NCI-H446 treated with DMSO at 0.1 percent for 48 hours (cell line): ENCODE measurements around the gene EDA.

Source experiments
- DNase-seq: peaks from one replicate; lab custom pipeline; 2025; lab: John Stamatoyannopoulos, UW

The EDA gene

DNA sequence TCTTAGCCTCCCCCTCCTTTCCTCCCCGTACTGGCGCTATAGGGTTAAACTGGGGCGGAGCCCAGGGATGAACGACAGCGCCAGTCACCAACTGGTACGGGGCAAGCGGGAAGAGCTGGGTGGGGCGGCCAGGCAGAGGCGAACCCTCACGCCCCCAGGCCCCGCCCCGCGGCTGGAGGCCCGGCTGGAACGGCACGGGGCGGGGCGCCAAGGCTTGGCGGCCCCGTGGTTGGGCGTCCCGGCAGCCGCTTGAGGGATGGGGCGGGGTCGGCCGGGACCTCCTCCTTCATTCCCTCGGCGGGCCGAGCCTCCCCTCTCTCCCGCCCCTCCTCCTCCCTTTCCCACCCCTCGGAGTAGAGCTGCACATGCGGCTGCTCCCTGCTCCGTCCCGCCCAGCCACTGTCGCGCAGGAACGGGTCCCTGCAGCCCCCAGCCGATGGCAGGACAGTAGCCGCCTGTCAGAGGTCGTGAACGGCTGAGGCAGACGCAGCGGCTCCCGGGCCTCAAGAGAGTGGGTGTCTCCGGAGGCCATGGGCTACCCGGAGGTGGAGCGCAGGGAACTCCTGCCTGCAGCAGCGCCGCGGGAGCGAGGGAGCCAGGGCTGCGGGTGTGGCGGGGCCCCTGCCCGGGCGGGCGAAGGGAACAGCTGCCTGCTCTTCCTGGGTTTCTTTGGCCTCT, at the start of gene EDA:
Gene EDA, plus strand, starts transcription at position 335 of the 678 bp plus-strand sequence.
- peak; percentile 84 for DNase-seq

- no peak for DNase-seq
Observed at GRCh38 chrX:69568828-69569227, 47.1 kb upstream of the EDA start.

DNA sequence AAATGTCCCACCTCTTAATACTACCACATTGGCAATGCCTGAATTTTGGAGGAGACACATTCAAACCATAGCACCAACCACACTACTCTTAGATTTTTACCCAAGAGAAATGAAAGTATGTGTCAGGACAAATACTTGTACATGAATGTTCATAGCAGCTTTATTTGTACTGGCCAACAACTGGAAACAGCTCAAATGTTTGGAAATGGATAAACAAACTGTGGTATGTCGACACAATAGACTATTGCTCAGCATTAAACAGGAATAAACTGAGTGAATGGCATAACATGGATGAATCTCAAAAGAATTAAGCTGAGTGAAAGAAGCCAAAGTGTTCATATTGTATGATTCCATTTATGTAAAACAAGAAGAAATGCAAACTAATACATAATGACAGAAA, 18.5 kb upstream of the EDA start:
- DNase-seq, result no peak

- no peak for DNase-seq
Observed at GRCh38 chrX:69600182-69600581, 15.7 kb upstream of the EDA start.

DNA sequence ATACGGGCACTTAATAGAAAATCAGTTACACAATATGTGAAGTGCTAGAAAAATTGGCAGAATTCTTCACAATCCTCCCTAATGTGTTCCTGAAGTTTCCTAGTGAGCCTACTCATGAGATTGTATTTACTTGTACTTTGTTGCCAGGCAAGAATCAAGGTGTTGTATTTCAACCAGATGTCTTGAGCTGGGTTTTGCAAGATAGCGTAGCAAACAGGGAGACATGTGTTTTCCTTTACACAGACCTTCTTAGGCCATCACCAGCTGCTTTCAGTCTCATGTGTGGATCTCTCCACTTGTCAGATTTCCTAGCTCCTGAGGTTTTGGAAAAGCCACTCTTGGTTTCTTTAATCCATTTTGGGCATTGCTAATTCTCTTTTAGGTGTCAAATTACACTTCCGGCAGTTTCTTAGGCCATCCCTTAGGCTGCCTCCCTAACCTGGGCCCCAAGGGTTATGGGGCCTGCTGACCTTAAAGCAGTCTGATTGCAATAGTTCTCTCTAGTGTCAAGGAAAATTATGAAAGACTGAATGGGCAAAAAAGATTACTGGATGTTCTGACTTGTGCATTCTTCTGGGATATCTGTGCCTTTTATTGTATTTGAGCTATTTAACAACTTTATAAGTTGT, 12.2 kb upstream of the EDA start:
- no peak for DNase-seq

GRCh38 chrX:69605521-69605920, 10.4 kb upstream of the EDA start:
- no peak for DNase-seq

DNA sequence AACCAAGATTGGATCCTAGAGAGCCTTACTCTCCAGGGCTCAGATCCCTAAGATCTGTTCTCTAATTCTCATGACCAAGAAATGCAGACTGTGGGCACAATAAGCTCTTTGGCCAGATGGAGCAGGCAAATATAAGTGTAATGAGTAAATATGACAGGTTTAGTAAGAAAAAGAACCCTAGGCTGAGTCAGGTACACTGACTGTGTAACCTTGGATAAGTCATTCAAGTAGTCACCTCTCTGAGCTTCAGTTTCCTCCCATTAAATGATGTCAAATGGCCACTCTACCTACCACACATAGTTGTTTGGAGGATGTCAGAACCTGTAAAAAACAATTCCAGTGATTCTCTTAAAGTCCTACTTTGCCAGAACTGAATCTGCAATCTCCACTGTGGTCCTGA, 8.3 kb upstream of the EDA start:
- no peak for DNase-seq

DNA sequence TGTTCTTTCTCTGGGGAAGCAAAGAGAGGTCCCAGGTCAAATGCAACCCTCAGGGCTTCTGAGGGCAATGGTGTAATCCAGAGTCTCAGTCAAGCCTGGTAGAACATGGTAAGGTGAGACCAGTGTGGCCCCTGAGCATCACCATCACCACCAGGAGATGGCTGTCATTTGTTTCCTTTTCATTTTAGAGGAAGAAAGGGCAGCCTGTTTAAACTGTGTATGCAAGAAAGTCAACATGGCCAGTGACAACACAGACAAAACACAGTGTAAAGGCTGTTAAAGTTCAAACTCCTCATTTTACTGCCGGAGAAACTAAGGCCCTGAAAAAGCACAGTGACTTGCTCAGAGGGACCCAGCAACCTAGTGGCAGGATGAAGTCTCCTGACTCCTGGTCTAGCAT, 2.0 kb upstream of the EDA start:
- no peak for DNase-seq

DNA sequence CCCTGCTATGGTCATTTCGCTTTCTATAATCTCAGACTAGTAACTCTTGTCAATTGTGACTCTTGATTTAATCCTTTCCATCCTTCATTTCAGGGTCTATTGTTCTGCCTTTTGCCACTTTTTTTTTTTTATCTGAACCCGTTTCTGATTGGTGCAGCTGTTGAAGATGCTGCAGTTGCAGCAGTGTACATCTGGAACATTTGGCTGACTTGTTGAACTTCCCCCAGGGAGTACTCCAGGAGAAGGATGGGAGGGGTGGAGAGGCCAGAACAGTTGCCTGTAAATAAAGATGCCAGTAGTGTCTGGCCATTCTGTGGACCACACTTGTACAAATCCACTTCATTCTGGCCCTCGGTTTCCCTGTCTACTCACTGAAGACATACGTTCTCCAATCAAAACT, 1.0 kb upstream of the EDA start:
- DNase-seq, result no peak

DNA sequence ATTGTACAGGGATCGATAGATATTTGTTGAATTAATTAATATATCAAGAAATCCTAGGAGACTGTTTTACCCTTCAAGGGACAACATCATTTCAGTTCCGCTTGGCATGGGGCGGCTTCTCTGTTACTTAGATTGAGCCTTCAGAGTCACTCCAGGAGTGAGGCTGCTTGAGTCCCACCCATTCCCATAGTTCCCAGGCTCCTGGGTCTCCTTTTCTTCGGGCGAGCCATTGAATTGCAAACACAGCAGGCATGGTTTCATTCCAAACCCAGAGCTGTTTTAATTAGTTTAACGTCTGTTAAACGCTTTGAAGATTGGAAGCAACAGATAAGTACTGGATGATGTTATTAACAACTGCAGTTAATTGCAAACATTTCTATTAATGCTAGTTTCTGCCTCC, 571 bp upstream of the EDA start:
- no peak for DNase-seq

GRCh38 chrX:69616457-69617203, 717 bp downstream of the EDA start:
- peak; percentile 42 for DNase-seq

DNA sequence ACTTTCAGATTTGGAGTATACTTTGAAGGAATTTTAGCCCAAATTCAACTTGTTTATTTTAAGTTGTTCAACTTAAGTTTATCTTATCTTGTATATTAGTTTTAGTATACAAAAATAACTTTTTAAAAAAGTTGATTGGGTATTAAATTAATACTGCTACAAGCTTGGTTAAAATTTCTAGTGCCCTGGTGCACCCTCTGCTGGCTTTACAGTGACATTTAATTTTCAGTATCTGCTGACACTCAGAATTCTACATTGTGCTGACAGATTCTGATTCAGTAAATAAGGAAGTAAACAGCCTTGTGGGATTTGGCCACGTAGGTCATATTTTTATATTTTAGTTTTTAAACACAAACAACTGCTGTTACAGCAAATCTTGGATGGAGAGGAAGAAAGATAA, 2.9 kb downstream of the EDA start:
- peak; percentile 33 for DNase-seq

DNA sequence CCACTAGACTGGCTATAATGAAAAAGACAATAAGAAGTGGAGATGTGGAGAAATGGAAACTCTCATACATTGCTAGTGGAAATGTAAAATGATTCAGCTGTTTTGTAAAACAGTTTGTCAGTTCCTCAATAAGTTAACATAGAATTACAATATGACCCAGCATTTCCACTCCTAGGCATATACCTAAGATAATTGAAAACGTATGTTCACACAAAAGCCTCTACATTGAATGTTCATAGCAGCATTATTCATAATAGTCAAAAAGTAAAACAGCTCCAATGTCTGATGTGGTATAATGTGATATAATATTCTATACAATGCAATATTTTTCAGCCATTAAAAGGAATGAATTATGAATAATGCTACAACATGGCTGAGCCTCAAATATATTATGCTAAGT, 10.2 kb downstream of the EDA start:
- DNase-seq, result no peak

- no peak for DNase-seq
Observed at GRCh38 chrX:69627744-69628143, 11.8 kb downstream of the EDA start.

DNA sequence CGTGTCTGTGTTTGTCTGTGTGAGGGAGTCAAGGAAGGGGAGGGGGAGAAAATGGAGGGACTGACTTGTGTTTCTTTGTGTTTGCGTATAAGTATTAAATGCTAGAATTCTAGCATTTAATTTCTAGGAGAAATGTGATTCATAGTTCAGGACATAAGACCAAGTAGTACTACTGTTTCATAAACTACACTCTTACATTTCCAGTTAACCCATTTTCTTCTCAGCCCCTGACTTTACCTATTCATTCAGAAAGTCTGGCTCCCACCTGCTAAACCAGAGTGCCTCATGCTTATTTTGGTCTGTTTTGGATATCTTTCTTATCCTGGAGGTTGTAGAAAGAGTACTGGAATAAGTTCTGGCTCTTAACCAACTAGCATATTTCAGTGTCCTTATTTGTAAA, 14.2 kb downstream of the EDA start:
- no peak for DNase-seq

- no peak for DNase-seq
Observed at GRCh38 chrX:69664693-69665092, 48.8 kb downstream of the EDA start.

- no peak for DNase-seq
Observed at GRCh38 chrX:69670001-69670555, 54.2 kb downstream of the EDA start.

DNA sequence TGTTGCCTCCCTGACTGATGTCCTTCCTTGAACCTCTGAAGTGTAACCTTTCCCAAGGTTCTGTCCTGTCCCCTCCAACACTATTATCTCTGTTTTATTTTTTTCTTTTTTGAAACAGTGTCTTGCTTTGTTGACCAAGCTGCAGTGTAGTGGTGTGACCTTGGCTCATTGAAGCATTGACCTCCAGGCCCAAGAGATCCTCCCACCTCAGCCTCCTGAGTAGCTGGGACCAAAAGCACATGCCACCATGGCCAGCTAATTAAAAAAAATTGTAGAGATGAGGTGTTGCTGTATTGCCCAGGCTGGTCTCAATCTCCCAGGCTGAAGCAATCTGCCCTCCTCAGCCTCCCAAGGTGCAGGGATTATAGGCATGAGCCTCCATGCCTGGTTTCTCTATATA, 59.0 kb downstream of the EDA start:
- DNase-seq, result no peak

GRCh38 chrX:69705818-69706217, 89.9 kb downstream of the EDA start:
- no peak for DNase-seq

- no peak for DNase-seq
Observed at GRCh38 chrX:69718102-69718501, 102.2 kb downstream of the EDA start.

- DNase-seq, result no peak
Observed at GRCh38 chrX:69724307-69724706, 108.4 kb downstream of the EDA start.

GRCh38 chrX:69740317-69740716, 124.4 kb downstream of the EDA start:
- DNase-seq, result no peak

GRCh38 chrX:69741721-69742120, 125.8 kb downstream of the EDA start:
- no peak for DNase-seq
